ENCODE data around the gene DOCK8. TPM values are rescaled to one million over a fixed set of nuclear protein-coding genes. Genes with fewer than 3 reads are reported as not detected.

The DOCK8 gene
- total RNA-seq, 6 experiments from 2014 or later: 5.8 to 20.5 (median 9.5) TPM

DNA sequence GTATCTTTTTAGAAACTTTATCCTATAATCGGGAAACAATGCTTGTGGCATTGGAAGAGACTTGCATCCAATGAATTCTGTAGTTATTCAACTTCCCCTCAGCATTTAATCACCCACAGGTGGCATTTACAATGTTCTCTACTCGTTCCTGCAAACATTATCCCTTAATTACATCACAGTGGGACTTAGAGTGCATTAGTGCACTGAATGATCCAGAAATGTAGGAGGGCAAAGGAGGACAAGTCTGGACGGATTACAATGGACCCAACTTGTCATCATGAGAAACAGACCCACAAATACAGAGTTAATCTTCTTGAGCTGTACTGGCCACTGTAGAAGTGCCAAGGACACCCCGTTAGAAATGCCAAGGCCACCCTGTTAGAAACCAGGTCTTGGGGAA, 129.1 kb downstream of the DOCK8 start:
- intact Hi-C loops (cut with DNase I): no loop called here
- no peak for DNase-seq
- 54% methylated on average over 4 of the region's 4 CpGs for WGBS (ENCODE audit: insufficient coverage, low coverage, low lambda C conversion rate, missing lambda C conversion rate)
- H3K27me3 ChIP-seq: no peaks in the 10 kb centered on the region
- TF ChIP-seq, protein P1, sequence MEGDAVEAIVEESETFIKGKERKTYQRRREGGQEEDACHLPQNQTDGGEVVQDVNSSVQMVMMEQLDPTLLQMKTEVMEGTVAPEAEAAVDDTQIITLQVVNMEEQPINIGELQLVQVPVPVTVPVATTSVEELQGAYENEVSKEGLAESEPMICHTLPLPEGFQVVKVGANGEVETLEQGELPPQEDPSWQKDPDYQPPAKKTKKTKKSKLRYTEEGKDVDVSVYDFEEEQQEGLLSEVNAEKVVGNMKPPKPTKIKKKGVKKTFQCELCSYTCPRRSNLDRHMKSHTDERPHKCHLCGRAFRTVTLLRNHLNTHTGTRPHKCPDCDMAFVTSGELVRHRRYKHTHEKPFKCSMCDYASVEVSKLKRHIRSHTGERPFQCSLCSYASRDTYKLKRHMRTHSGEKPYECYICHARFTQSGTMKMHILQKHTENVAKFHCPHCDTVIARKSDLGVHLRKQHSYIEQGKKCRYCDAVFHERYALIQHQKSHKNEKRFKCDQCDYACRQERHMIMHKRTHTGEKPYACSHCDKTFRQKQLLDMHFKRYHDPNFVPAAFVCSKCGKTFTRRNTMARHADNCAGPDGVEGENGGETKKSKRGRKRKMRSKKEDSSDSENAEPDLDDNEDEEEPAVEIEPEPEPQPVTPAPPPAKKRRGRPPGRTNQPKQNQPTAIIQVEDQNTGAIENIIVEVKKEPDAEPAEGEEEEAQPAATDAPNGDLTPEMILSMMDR (IDR thresholded peaks at IDR 0.05): no peak
- TF ChIP-seq POLR2A (IDR thresholded peaks at IDR 0.05): no peak
- ATAC-seq: no peak
- no peak overlapping the region for H3K27ac ChIP-seq
- H3K9me3 ChIP-seq: no peaks in the 10 kb centered on the region
- H3K4me3 ChIP-seq: no peak overlapping the region
- H3K4me1 ChIP-seq: no peaks in the 10 kb centered on the region
- no peaks in the 10 kb centered on the region for H3K36me3 ChIP-seq

DNA sequence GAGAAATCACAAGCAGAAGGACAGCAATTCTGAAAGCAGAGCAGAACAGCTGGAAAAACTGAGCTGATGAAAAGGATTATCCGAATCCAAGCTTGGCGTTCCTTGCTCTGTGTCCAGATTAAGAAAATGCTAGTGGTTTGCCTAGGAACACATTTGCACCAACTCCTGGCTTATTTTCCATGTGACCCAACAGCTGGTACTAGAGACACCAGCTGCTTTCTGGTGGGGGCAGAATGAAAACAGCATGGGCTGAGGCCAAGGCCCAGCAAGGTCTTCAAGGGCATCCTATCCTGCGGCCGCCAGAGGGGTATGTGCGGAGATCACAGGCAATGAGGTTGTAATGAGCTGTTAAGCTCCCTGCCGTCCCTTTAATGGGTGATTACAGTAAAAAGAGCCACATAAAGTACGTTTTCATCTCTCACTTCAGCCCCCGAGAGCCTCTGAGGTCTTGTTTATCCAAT, 131.5 kb downstream of the DOCK8 start:
- intact Hi-C loops (cut with DNase I): no loop called here
- Histone ChIP-seq H3K27ac (no peak overlapping the region), H3K4me1 (no peaks in the 10 kb centered on the region), H3K27me3 (no peaks in the 10 kb centered on the region), H3K36me3 (no peaks in the 10 kb centered on the region), H3K4me3 (no peak overlapping the region), H3K9me3 (no peaks in the 10 kb centered on the region)
- no peak for DNase-seq
- 64% methylated on average over 6 of the region's 8 CpGs for WGBS (ENCODE audit: insufficient coverage, low coverage, low lambda C conversion rate, missing lambda C conversion rate)
- TF ChIP-seq POLR2A (IDR thresholded peaks at IDR 0.05): no peak
- TF ChIP-seq, protein P1 (IDR thresholded peaks at IDR 0.05): no peak
- ATAC-seq: no peak

DNA sequence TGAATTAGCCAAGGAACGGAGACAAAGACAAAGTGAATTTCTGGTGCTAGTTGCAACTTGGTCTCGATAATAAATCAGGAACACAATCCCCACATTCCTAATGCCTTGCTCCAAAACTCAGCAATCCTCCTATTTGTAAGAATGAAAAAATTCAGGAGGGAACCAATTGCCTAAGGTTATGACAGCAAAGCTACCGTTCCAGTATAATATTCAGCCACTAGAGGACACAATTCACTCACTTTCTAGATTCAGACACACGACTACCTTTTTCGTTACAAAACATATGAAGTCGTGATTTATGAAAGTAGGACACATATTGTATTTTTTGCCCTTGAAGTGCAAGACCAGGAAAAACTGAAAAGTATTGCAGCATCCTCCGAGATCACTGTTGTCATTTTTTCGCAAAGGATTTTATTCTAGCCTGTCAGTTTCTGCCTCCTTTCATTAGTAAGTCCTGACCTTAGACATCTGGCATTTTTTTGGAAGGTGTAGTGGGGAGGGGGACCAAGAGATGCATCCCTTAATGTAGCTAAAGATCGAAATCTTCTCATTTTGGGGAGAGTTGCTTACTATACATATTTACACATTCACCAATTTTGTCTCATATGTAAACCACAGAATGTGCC, 133.1 kb downstream of the DOCK8 start:
- no peaks in the 10 kb centered on the region for H3K36me3 ChIP-seq
- peak; percentile 55 to 83 (median 74) for ATAC-seq
- no peaks in the 10 kb centered on the region for H3K9me3 ChIP-seq
- intact Hi-C loops (cut with DNase I): no loop called here
- TF ChIP-seq POLR2A (IDR thresholded peaks at IDR 0.05): no peak
- TF ChIP-seq, protein P1 (IDR thresholded peaks at IDR 0.05): peak; percentile 66 to 79 (median 74)
- H3K4me3 ChIP-seq: no peak overlapping the region
- WGBS (ENCODE audit: insufficient coverage, low coverage, low lambda C conversion rate, missing lambda C conversion rate): 31% methylated on average over 9 of the region's 9 CpGs
- DNase-seq: no peak
- H3K27me3 ChIP-seq: no peaks in the 10 kb centered on the region
- H3K27ac ChIP-seq: no peak overlapping the region
- H3K4me1 ChIP-seq: no peaks in the 10 kb centered on the region

DNA sequence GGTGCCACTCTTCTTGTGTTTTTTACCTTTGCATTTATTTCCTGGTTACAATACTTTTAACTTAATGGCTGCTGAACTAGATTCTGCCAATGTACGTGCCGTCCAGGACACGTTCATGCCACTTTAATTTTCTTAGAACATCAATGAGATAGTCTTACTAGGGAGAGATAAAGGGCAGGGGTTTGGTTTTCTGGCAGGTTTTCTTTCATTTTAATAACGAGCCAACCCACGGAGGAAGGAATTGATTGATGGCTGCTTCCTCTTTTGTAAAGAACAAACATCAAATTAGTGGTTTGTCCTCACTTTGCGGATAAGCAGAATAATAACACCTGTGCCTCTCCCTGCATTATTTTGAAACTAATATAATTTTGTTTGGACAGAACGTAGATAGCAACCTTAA, 135.7 kb downstream of the DOCK8 start:
- intact Hi-C loops (cut with DNase I): no loop called here
- no peak for ATAC-seq

More for the DNA sequence above, 135.7 kb downstream of the DOCK8 start:
- DNase-seq: no peak
- TF ChIP-seq, protein P1 (IDR thresholded peaks at IDR 0.05): no peak
- no peak for TF ChIP-seq POLR2A (IDR thresholded peaks at IDR 0.05)
- H3K9me3 ChIP-seq: no peaks in the 10 kb centered on the region
- no peaks in the 10 kb centered on the region for H3K4me1 ChIP-seq
- WGBS (ENCODE audit: insufficient coverage, low coverage, low lambda C conversion rate, missing lambda C conversion rate): 42% methylated on average over 7 of the region's 7 CpGs
- H3K4me3 ChIP-seq: no peak overlapping the region
- no peaks in the 10 kb centered on the region for H3K27me3 ChIP-seq
- no peak overlapping the region for H3K27ac ChIP-seq
- H3K36me3 ChIP-seq: no peaks in the 10 kb centered on the region
